SK-N-SH (cell line): ENCODE measurements around the gene PCDHGC4. TPM values are rescaled to one million over a fixed set of nuclear protein-coding genes. Genes with fewer than 3 reads are reported as not detected.

Experiments used
- CTCF ChIA-PET: fragments of 300-600, 350-600 bp; formaldehyde crosslinking; extraction: SDS; loops from one replicate; lab custom pipeline; 2021; lab: Yijun Ruan, JAX
- POLR2A ChIA-PET: fragments of 350-600 bp; sonication (Branson Sonifier 250); formaldehyde crosslinking; extraction: SDS; loops from one replicate; lab custom pipeline; 2020; ENCODE audit warnings: antibody characterized with exemption, inconsistent platforms; lab: Yijun Ruan, JAX
- DNase-seq: peaks from one replicate; pipeline ENCODE4 v3.0.0; 2012
- H2AFZ ChIP-seq: fragments of 200-600 bp; sonication (generic); 2 replicates; pipeline ENCODE4 v1.8.1; 2016; ENCODE audit warnings: antibody characterized with exemption, mild to moderate bottlenecking, low read depth
- H3F3A ChIP-seq: fragments of 200-600 bp; sonication (generic); replicated peaks from 2 replicates; pipeline ENCODE3; 2016; ENCODE audit warnings: antibody characterized with exemption, mild to moderate bottlenecking; ENCODE audit not compliant: insufficient read depth
- H3K27ac ChIP-seq, 2 experiments: fragments of 200-500 bp in 1 of 2; fragments of 200-600 bp in 1 of 2; sonication (Bioruptor generic) in 1 of 2; sonication (generic), shearing (Covaris generic) in 1 of 2; 2 replicates each; pipeline versions ENCODE4 v1.5.1 to v1.6.1; 2014 to 2016; ENCODE audit warnings: low read depth in 2 of 2, inconsistent platforms in 1 of 2, low read length in 1 of 2, mild to moderate bottlenecking in 1 of 2, mixed read lengths in 1 of 2
- H3K27me3 ChIP-seq: fragments of 200-600 bp; sonication (generic), shearing (Covaris generic); 2 replicates; pipeline ENCODE4 v1.6.1; 2016; ENCODE audit warnings: mixed run types; ENCODE audit not compliant: insufficient read depth
- H3K36me3 ChIP-seq, 2 experiments: fragments of 200-500 bp in 1 of 2; fragments of 200-600 bp in 1 of 2; sonication (Bioruptor generic) in 1 of 2; sonication (generic) in 1 of 2; replicated peaks in 1 of 2; 2 replicates each; pipeline versions ENCODE3 to v1.5.1; 2014 to 2016; ENCODE audit warnings: low read length in 1 of 2, mild to moderate bottlenecking in 1 of 2; ENCODE audit not compliant: insufficient read depth in 2 of 2, control insufficient read depth in 1 of 2
- H3K4me1 ChIP-seq, 2 experiments: fragments of 200-500 bp in 1 of 2; fragments of 200-600 bp in 1 of 2; sonication (Bioruptor generic) in 1 of 2; sonication (generic), shearing (Covaris generic) in 1 of 2; 2 replicates each; pipeline versions ENCODE4 v1.5.1 to v1.6.1; 2014 to 2016; ENCODE audit warnings: low read depth in 1 of 2, low read length in 1 of 2, mixed run types in 1 of 2; ENCODE audit not compliant: insufficient read depth in 2 of 2, control insufficient read depth in 1 of 2
- H3K4me2 ChIP-seq: fragments of 200-600 bp; sonication (generic), shearing (Covaris generic); 2 replicates; pipeline ENCODE4 v1.6.1; 2017; ENCODE audit warnings: mixed run types
- H3K4me3 ChIP-seq, 2 experiments: fragments of 200-500 bp in 1 of 2; fragments of 200-600 bp in 1 of 2; sonication (Bioruptor generic) in 1 of 2; sonication (generic), shearing (Covaris generic) in 1 of 2; 2 replicates each; pipeline versions ENCODE4 v1.5.1 to v1.8.1; 2014 to 2016; ENCODE audit warnings: low read depth in 2 of 2, inconsistent platforms in 1 of 2, low read length in 1 of 2, mild to moderate bottlenecking in 1 of 2, mixed read lengths in 1 of 2, moderate library complexity in 1 of 2
- H3K79me2 ChIP-seq: fragments of 200-600 bp; sonication (generic); 2 replicates; pipeline ENCODE4 v1.8.1; 2017; ENCODE audit warnings: mild to moderate bottlenecking; ENCODE audit not compliant: insufficient read depth
- H3K9ac ChIP-seq: fragments of 200-600 bp; sonication (generic); 2 replicates; pipeline ENCODE4 v1.6.1; 2017; ENCODE audit warnings: mixed run types
- H3K9me2 ChIP-seq: fragments of 200-600 bp; sonication (generic); 2 replicates; pipeline ENCODE4 v1.6.1; 2017; ENCODE audit warnings: mixed run types
- H3K9me3 ChIP-seq: fragments of 200-600 bp; sonication (generic); 2 replicates; pipeline ENCODE4 v1.6.1; 2017; ENCODE audit warnings: mixed run types, mild to moderate bottlenecking, moderate library complexity
- H4K20me1 ChIP-seq: fragments of 200-600 bp; sonication (generic); 2 replicates; pipeline ENCODE4 v1.6.1; 2017; ENCODE audit warnings: mild to moderate bottlenecking, mixed run types; ENCODE audit not compliant: insufficient read depth
- FOSL2 ChIP-seq: IDR thresholded peaks from 2 replicates; pipeline ENCODE4 v1.4.0; 2012; ENCODE audit warnings: low read depth, mild to moderate bottlenecking, moderate library complexity, borderline replicate concordance
- FOXJ3 ChIP-seq: sonication (generic); formaldehyde crosslinking; IDR thresholded peaks from 2 replicates; pipeline ENCODE4 v1.5.1; 2020; ENCODE audit warnings: mild to moderate bottlenecking, missing genetic modification reagents
- GATA2 ChIP-seq: sonication (generic); formaldehyde crosslinking; IDR thresholded peaks from 2 replicates; pipeline ENCODE4 v1.5.0; 2020; ENCODE audit warnings: mild to moderate bottlenecking, missing genetic modification reagents
- JUND ChIP-seq: IDR thresholded peaks from 2 replicates; pipeline ENCODE4 v1.4.0; 2012
- MXI1 ChIP-seq: IDR thresholded peaks from 2 replicates; pipeline ENCODE4 v1.6.1; 2012; ENCODE audit warnings: mild to moderate bottlenecking, low read depth, low read length, improper control_type of control experiment
- NFIC ChIP-seq: IDR thresholded peaks from 2 replicates; pipeline ENCODE4 v1.4.0; 2012; ENCODE audit warnings: borderline replicate concordance
- NRF1 ChIP-seq: IDR thresholded peaks from 2 replicates; pipeline ENCODE4 v1.6.1; 2012; ENCODE audit warnings: low read depth, mild to moderate bottlenecking, low read length
- RFX5 ChIP-seq: IDR thresholded peaks from 2 replicates; pipeline ENCODE4 v1.6.1; 2012; ENCODE audit warnings: mild to moderate bottlenecking, improper control_type of control experiment, low read length
- RXRA ChIP-seq: IDR thresholded peaks from 2 replicates; pipeline ENCODE4 v1.4.0; 2012; ENCODE audit warnings: low read depth, mild to moderate bottlenecking, borderline replicate concordance
- TAF1 ChIP-seq: IDR thresholded peaks from 2 replicates; pipeline ENCODE4 v1.6.1; 2012; ENCODE audit warnings: low read depth, mild to moderate bottlenecking, low read length, moderate library complexity, borderline replicate concordance
- TCF12 ChIP-seq: IDR thresholded peaks from 2 replicates; pipeline ENCODE4 v1.4.0; 2012
- TEAD4 ChIP-seq: IDR thresholded peaks from 2 replicates; pipeline ENCODE4 v1.4.0; 2012; ENCODE audit warnings: mild to moderate bottlenecking, borderline replicate concordance; ENCODE audit not compliant: insufficient read depth
- YY1 ChIP-seq: IDR thresholded peaks from 2 replicates; pipeline ENCODE4 v1.4.0; 2012; ENCODE audit warnings: low read depth, mild to moderate bottlenecking
- WGBS: methylation state at CpG from one replicate; pipeline ENCODE4 v1.1.6; 2017; ENCODE audit warnings: low lambda C conversion rate; 5-methylcytosine and 5-hydroxymethylcytosine counted together
- polyA plus RNA-seq, 3 experiments: library from polyadenylated mRNA; depleted of rRNA; stranded (reverse); fragments of >200 nt; gene quantifications; 2 replicates each; pipeline ENCODE4 v1.2.3, GENCODE V29; 2012
- TF ChIP-seq, protein P1 (sequence below): fragments of 150-350 bp; IDR thresholded peaks from 2 replicates; pipeline ENCODE4 v1.6.1; 2017; ENCODE audit warnings: antibody characterized with exemption, low read length, low read depth, borderline replicate concordance
- TF ChIP-seq, protein P2 (sequence below): IDR thresholded peaks from 2 replicates; pipeline ENCODE4 v1.4.0; 2012; ENCODE audit warnings: low read depth
- TF ChIP-seq, protein P3 (sequence below): fragments of 200-600 bp; sonication (generic); IDR thresholded peaks from 2 replicates; pipeline ENCODE4 v1.6.1; 2017; ENCODE audit warnings: antibody characterized with exemption, mild to moderate bottlenecking, moderate library complexity

Gene PCDHGC4
- polyA plus RNA-seq, 1 of the 3 experiments (the other 2 are of a cell fraction), result 0.53 TPM

DNA sequence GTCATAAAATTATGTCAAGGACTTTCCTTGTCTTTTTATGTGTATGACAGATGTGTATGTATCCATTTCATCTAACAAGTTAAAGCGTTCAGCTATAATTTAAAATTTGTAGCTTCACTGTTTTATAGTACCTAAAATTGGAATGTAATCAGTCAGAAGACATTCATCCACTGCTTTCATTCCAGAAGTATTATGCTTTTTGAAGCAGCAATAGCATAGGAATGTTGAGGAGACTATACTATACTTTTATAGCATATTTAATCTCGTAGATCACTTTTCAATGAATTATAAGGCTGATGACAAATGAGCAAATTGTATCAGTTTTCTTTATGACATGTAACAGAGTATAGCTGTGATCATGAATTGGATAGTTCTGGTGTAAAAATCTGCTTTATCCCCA lies 47.6 kb upstream of the PCDHGC4 start:
- TF ChIP-seq NFIC (no peak), MXI1 (no peak), FOSL2 (no peak), YY1 (no peak), TCF12 (0 out of 2 replicates have a peak, but pooled peaks have one; percentile 5), JUND (no peak)
- TF ChIP-seq, protein P1, sequence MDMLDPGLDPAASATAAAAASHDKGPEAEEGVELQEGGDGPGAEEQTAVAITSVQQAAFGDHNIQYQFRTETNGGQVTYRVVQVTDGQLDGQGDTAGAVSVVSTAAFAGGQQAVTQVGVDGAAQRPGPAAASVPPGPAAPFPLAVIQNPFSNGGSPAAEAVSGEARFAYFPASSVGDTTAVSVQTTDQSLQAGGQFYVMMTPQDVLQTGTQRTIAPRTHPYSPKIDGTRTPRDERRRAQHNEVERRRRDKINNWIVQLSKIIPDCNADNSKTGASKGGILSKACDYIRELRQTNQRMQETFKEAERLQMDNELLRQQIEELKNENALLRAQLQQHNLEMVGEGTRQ, result no peak
- TF ChIP-seq, protein P2, sequence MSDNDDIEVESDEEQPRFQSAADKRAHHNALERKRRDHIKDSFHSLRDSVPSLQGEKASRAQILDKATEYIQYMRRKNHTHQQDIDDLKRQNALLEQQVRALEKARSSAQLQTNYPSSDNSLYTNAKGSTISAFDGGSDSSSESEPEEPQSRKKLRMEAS, result no peak
- Histone ChIP-seq H3K36me3 (no peaks in the 10 kb centered on the region), H2AFZ (no peak overlapping the region), H3K9me3 (no peaks in the 10 kb centered on the region), H3K4me2 (no peak overlapping the region), H3K79me2 (0 out of 2 replicates have a peak, but pooled peaks cover 5% of the 10 kb centered on the region), H3K4me3 (no peak overlapping the region), H3F3A (no peaks in the 10 kb centered on the region), H3K27me3 (no peaks in the 10 kb centered on the region), H3K9ac (no peak overlapping the region), H4K20me1 (no peaks in the 10 kb centered on the region), H3K4me1 (no peaks in the 10 kb centered on the region), H3K9me2 (no peaks in the 10 kb centered on the region), H3K27ac (no peak overlapping the region)
- DNase-seq, result no peak
- POLR2A ChIA-PET, result no interaction called here
- WGBS, result 78% methylated on average over 2 of the region's 2 CpGs
- CTCF ChIA-PET, result interaction anchor here (1.1 to 1.7 kb wide), 6 partner anchors 17 to 238 kb away, joined by 3 to 6 read pairs (median 4); partner anchors contain the start of genes PCDHB11, PCDHGA11 and PCDHGB7

DNA sequence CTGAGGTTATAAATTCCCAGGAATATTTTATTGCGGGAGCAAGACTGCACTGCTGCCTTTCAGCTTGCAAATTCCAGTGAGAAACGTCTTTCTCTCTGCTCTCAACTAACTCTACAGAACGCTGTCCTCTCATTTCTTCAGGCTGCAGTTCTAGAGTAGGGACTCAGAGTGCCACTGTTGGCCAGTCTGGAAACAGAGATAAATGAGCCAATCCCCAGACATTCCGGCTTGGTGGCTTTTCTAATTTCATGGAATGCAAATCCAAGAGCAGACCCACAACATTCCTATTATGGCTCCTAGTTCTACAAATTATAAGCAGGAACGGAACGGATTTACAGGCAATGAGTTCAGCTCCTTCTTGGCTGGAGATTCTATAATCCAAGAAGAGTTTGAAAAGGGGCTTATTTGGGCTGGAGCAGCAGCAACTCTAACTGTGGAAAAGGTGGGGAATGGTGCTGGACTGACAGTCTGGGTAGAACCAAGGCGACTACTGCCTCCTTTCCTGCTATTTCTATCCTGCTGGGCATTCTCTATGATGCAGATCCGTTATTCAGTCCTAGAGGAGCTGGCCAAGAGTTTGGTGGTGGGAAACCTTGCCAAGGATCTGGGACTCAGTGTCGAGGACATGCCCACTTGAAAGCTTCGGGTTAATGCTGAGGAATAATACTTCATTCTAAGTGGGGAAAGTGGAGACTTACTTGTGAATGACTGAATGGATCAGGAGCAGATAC lies 45.3 kb upstream of the PCDHGC4 start:
- TF ChIP-seq NRF1, result no peak
- no peak for TF ChIP-seq TEAD4
- TF ChIP-seq RFX5, result no peak
- no peak for TF ChIP-seq FOXJ3 (CRISPR knock-in tag)
- TF ChIP-seq, protein P3, sequence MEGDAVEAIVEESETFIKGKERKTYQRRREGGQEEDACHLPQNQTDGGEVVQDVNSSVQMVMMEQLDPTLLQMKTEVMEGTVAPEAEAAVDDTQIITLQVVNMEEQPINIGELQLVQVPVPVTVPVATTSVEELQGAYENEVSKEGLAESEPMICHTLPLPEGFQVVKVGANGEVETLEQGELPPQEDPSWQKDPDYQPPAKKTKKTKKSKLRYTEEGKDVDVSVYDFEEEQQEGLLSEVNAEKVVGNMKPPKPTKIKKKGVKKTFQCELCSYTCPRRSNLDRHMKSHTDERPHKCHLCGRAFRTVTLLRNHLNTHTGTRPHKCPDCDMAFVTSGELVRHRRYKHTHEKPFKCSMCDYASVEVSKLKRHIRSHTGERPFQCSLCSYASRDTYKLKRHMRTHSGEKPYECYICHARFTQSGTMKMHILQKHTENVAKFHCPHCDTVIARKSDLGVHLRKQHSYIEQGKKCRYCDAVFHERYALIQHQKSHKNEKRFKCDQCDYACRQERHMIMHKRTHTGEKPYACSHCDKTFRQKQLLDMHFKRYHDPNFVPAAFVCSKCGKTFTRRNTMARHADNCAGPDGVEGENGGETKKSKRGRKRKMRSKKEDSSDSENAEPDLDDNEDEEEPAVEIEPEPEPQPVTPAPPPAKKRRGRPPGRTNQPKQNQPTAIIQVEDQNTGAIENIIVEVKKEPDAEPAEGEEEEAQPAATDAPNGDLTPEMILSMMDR, result 0 out of 2 replicates have a peak, but pooled peaks have one; percentile 7
- TF ChIP-seq TAF1, result no peak
- TF ChIP-seq GATA2, result no peak
- TF ChIP-seq, protein P2, result no peak
- no peak for TF ChIP-seq RXRA
- no peaks in the 10 kb centered on the region for H3K9me2 ChIP-seq
- ChIA-PET POLR2A (no interaction called here), CTCF (interaction anchor here (0.6 kb wide), 1 partner anchor 85 kb away, joined by 3 read pairs; no protein-coding TSS in a partner anchor)
- no peaks in the 10 kb centered on the region for H3F3A ChIP-seq
- H3K4me2 ChIP-seq, result no peak overlapping the region
- no peak for DNase-seq
- H3K4me1 ChIP-seq, result no peaks in the 10 kb centered on the region
- H4K20me1 ChIP-seq, result no peaks in the 10 kb centered on the region
- H3K9ac ChIP-seq, result no peak overlapping the region
- H3K4me3 ChIP-seq, result no peak overlapping the region; a peak in 1 of 4 replicates
- no peak overlapping the region for H2AFZ ChIP-seq
- 0 out of 2 replicates have a peak, but pooled peaks cover 5% of the 10 kb centered on the region for H3K79me2 ChIP-seq
- peaks cover 2% of the 10 kb centered on the region; the same call in 1 of the 2 replicates for H3K9me3 ChIP-seq
- H3K27ac ChIP-seq, result no peak overlapping the region
- no peaks in the 10 kb centered on the region for H3K36me3 ChIP-seq
- H3K27me3 ChIP-seq, result no peaks in the 10 kb centered on the region
- 80% methylated on average over 10 of the region's 10 CpGs for WGBS
